ENCODE results near the gene HIPK3. TPM values are rescaled to one million over a fixed set of nuclear protein-coding genes. Genes with fewer than 3 reads are reported as not detected.

HIPK3 gene
- total and polyA plus RNA-seq, 2 donors (not counting 3 experiments of a cell fraction or from before 2014, with no cell fraction given), result 13.3 to 36.1 TPM

- FAIRE-seq (no peak), DNase-seq (ENCODE audit: low read depth, low spot score) (no peak)
- Histone ChIP-seq H2AFZ (ENCODE audit: low read depth, low read length) (no peak overlapping the region), H3K4me3 (replicated peaks in 1 of 3; ENCODE audit: insufficient read depth in 1 of 3, low read depth in 1 of 3, low read length in 3 of 3) (no peak overlapping the region), H3K9me1 (replicated peaks; ENCODE audit: control insufficient read depth, extremely low read depth, insufficient read depth, low read length) (no peaks in the 10 kb centered on the region), H4K20me1 (replicated peaks; ENCODE audit: control insufficient read depth, extremely low read depth, insufficient read depth, low read length) (peaks cover 15% of the 10 kb centered on the region), H3K27ac (ENCODE audit: insufficient read depth, low read depth, low read length) (no peak overlapping the region), H3K9me3 (replicated peaks; ENCODE audit: control insufficient read depth, insufficient read depth, low read length) (no peaks in the 10 kb centered on the region), H3K36me3 (ENCODE audit: control insufficient read depth in 2 of 2, extremely low read depth in 1 of 2, insufficient read depth in 2 of 2, low read length in 2 of 2) (no peaks in the 10 kb centered on the region), H3K4me1 (ENCODE audit: control insufficient read depth, extremely low read depth, insufficient read depth, low read length) (no peaks in the 10 kb centered on the region), H3K27me3 (ENCODE audit: control insufficient read depth in 2 of 2, insufficient read depth in 2 of 2, low read length in 2 of 2) (no peaks in the 10 kb centered on the region), H3K79me2 (ENCODE audit: control insufficient read depth, insufficient read depth, low read length) (peaks cover 71% of the 10 kb centered on the region), H3K4me2 (ENCODE audit: insufficient read depth, low read length) (no peak overlapping the region), H3K9ac (replicated peaks; ENCODE audit: extremely low read depth, insufficient read depth, low read length) (no peak overlapping the region)
- dilution Hi-C loops (cut with MboI; ENCODE audit: extremely low pct_ligation_motif_present, low sequenced_read_pairs) (no loop called here), intact Hi-C loops (cut with micrococcal nuclease) (no loop called here)
- ChIA-PET CTCF (no interaction called here), POLR2A (no interaction called here)
- TF ChIP-seq JUN (IDR thresholded peaks at IDR 0.05; ENCODE audit: borderline replicate concordance, insufficient read depth, insufficient read length, low read depth), result no peak
- BruUV-seq (replicated peaks), result no TSS peak
These were observed 66.2 kb downstream of the HIPK3 start for GRCh38 chr11:33323421-33323820.

GRCh38 chr11:33324302-33324985 is 67.3 kb downstream of the HIPK3 start:
- no peak for TF ChIP-seq POLR2A (IDR thresholded peaks at IDR 0.05; ENCODE audit: low read depth, low read length)
- no peak for TF ChIP-seq EZH2 (IDR thresholded peaks at IDR 0.05; ENCODE audit: borderline replicate concordance, low read depth, low read length, severe bottlenecking)
- TF ChIP-seq GATA2 (IDR thresholded peaks at IDR 0.05; ENCODE audit: insufficient read depth, insufficient read length, low read depth, low read length), result no peak
- DNase-seq (ENCODE audit: low read depth, low spot score), result no peak
- no TSS peak for BruUV-seq (replicated peaks)
- Histone ChIP-seq H3K9ac (replicated peaks; ENCODE audit: extremely low read depth, insufficient read depth, low read length) (no peak overlapping the region), H3K27ac (ENCODE audit: insufficient read depth, low read depth, low read length) (no peak overlapping the region), H3K4me1 (ENCODE audit: control insufficient read depth, extremely low read depth, insufficient read depth, low read length) (no peaks in the 10 kb centered on the region), H3K79me2 (ENCODE audit: control insufficient read depth, insufficient read depth, low read length) (peaks cover 63% of the 10 kb centered on the region), H3K27me3 (ENCODE audit: control insufficient read depth in 2 of 2, insufficient read depth in 2 of 2, low read length in 2 of 2) (no peaks in the 10 kb centered on the region), H2AFZ (ENCODE audit: low read depth, low read length) (no peak overlapping the region), H3K9me3 (replicated peaks; ENCODE audit: control insufficient read depth, insufficient read depth, low read length) (no peaks in the 10 kb centered on the region), H3K36me3 (ENCODE audit: control insufficient read depth in 2 of 2, extremely low read depth in 1 of 2, insufficient read depth in 2 of 2, low read length in 2 of 2) (no peaks in the 10 kb centered on the region), H3K9me1 (replicated peaks; ENCODE audit: control insufficient read depth, extremely low read depth, insufficient read depth, low read length) (no peaks in the 10 kb centered on the region), H3K4me2 (ENCODE audit: insufficient read depth, low read length) (no peak overlapping the region), H4K20me1 (replicated peaks; ENCODE audit: control insufficient read depth, extremely low read depth, insufficient read depth, low read length) (peaks cover 14% of the 10 kb centered on the region), H3K4me3 (replicated peaks in 1 of 3; ENCODE audit: insufficient read depth in 1 of 3, low read depth in 1 of 3, low read length in 3 of 3) (no peak overlapping the region)
- dilution Hi-C loops (cut with MboI; ENCODE audit: extremely low pct_ligation_motif_present, low sequenced_read_pairs), result no loop called here
- intact Hi-C loops (cut with micrococcal nuclease), result no loop called here
- POLR2A ChIA-PET, result no interaction called here
- FAIRE-seq, result no peak
- CTCF ChIA-PET, result no interaction called here
